ENCODE data around the gene SCGB3A2.

SCGB3A2 gene

GRCh38 chr5:147925020-147925419 is 46.5 kb downstream of the SCGB3A2 start:
- no peak for DNase-seq (ENCODE audit: low spot score)
- TF ChIP-seq CTCF (IDR thresholded peaks at IDR 0.05; ENCODE audit: extremely low read depth, missing control alignments), result no peak

GRCh38 chr5:147927901-147928300 is 49.4 kb downstream of the SCGB3A2 start:
- DNase-seq (ENCODE audit: low spot score), result no peak
- TF ChIP-seq CTCF (IDR thresholded peaks at IDR 0.05; ENCODE audit: extremely low read depth, missing control alignments), result no peak

GRCh38 chr5:147930769-147931168 is 52.3 kb downstream of the SCGB3A2 start:
- no peak for TF ChIP-seq CTCF (IDR thresholded peaks at IDR 0.05; ENCODE audit: extremely low read depth, missing control alignments)
- no peak for DNase-seq (ENCODE audit: low spot score)

All from GM20000 (cell line).